ENCODE data around the gene CCL19.

- TF ChIP-seq EZH2 (IDR thresholded peaks at IDR 0.05; ENCODE audit: borderline replicate concordance, low read depth, low read length, severe bottlenecking) (no peak), CTCF (IDR thresholded peaks at IDR 0.05; ENCODE audit: borderline replicate concordance, extremely low read depth, low read length, poor library complexity, severe bottlenecking) (no peak)
Measured at GRCh38 chr9:34734720-34735119, 43.6 kb upstream of the CCL19 start.
